KG1 (cell line): ENCODE measurements around the gene DOCK4.

Experiments used
- DNase-seq: peaks from one replicate; lab custom pipeline; 2025; lab: John Stamatoyannopoulos, UW

DOCK4 gene

DNA sequence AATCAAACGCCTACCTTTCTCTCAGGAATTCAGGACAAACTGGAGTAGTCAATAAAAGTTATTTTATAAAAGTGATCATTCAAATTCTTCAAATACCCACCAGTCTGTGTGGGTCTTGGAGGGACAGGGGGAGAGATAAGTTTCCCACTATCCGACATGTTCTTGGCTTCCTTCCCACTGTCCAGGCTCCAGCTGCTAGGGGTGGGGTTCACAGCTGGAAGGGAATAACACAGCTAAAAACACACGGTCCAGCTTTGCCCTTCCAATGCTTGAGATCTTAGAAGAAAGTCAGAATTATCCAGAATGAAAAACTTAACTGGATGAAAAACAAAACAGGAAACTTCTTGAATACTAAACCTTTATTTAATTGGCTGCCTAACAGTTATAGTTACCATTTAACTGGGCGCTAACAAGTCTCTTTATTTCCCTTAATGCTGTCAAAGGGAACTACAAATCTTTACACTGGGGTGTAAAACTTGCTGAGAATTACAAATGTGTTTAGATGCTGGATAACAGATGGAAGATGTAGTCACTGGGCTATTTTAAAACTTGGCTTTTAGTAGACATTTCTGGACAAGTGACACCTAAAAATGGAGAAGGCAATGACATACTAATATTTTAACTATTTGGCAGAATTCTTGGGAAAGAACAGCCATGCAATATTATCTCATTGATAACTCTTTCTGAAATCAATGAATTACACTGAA lies 471.1 kb downstream of the DOCK4 start:
- no peak for DNase-seq

DNA sequence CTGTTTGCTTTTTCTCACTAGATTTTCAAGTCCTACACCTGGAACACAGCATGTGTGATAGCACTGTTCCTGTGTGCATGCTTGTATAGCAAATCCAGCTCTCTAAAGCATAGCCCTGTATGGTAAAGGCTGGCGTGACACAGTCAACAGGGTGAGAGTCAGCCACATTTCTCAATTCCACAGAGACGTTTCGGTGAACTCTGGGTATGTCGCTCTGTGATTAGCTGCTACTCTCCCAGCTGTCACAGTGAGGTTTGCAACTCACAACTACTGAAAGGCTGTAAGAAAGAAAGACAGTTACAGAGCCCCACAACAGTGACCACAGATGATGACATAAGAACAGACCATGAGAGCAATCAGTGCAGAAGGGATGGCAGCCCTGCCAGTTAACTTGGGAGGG lies 473.3 kb downstream of the DOCK4 start:
- no peak for DNase-seq

DNA sequence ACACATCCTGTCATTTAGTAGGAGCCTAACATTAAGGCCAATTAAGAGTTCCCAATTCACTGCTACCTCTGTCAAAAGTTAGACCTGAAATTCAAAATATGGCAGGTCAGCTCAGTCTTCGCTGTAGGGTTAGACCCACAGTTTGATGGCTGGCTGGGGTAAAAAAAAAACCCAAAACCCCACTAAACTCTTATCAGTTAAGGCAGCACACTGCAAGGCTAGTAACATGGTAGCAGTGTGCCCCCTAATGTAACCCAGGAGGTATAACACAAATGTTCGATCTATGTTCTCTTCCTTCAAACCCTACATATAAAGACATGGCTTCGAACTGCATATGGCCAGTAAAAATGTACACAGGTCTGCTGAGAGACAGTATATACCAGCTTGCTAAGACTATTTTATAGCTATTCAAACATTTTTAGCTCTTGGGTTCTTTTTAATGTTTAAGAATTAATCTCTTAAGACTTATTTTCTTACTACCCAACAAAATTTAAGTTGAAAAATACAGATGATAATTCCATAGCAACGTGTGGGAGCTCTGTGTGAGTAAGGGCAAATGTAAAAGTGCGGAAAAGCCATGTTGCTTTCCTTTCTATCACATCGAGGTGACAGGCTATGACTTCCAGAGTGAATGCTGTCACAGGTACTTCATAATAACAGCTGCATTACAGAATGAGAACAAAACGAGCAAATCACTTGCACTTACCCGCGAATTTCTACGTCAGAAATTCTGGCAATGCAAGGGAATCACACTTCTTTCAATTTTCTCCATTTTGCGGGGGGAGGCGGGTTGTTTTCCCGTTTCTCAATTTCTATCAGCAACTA lies 475.5 kb downstream of the DOCK4 start:
- DNase-seq, result no peak

DNA sequence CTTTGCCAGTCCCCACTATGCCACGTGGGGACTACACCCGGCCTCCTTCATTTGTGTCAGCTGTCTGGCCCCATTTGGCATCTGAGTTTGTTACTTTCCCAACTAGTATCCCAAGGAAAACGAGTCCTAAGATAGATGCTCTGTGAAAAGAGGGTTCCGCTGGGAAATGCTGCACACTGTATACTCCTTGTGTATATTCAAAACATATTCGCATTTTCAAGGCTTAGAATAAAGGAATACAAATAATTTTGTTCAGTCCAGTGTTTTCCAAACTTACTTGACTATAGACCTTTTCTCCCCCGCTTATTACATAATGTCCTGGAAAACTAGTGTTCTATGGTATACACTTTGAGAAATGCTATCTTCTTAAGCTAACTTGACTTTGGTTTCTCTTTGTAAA lies 476.1 kb downstream of the DOCK4 start:
- no peak for DNase-seq

DNA sequence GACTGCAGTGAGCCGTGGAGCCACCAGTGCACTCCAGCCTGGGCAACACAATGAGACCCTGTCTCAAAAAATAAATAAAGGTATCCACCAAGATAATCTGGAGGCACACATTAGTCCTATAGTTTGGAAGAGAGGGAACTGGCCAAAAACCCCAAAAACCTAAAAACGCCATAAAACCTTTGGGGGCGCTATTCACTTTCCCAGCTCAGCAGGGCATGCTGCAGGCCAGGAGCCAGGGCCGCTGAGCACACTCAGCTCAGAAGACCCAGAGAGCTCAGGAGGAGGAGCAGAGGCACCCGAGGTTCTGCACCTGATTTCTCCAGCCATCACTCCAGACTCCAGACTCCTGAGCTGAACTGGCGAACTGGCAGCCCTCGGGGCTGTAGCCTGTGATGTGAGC lies 476.7 kb downstream of the DOCK4 start:
- no peak for DNase-seq

DNA sequence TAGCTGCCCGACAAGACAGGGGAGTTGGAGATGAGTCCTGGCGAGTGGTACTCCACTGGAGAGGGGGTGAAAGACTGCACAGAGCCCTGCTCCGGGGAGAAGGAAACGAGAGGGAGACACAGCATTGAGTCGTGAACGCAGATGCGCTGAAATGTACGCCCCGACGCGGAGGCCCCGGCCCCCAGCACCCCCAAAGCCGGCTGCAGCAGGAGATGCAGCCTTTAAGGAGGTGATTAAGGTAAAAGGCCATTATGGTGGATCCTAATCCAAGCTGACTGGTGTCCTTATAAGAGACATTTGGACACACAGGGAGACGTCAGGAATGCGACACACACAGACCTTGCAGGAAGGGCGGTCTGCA lies 477.6 kb downstream of the DOCK4 start:
- no peak for DNase-seq

DNA sequence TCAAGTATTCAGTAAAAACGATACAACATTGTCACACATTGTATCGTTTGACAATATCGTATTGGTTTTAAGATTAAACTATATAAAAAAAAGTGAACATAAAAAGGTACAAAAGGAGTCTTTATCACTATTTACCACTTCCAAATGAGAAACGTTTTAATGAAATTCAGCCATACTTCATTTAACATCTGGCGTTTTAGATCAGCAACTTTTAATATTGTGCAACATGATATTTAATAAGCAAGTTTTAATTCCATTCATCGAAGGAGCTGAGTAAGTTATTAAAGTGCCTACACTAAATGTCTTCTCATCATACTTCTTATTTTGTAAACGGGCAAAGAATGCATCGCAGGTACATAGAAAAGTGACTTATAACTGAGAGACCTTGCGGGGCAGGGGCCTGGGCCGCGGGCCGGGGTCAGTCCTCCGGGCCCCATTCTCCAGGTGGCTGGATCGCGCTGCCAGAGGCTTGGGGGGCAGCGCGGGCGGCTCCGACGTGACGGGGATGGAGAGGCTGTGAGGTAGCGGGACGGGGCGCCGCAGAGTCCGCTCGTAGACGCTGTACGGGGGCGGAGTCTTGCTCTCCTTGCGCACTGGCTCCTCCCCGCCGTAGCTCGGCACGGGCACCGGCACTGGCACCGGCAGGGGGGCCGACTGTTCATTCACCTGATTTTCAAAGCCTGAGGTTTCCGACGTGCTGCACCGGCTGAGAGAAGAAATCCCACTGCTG lies 478.1 kb downstream of the DOCK4 start:
- DNase-seq, result no peak

DNA sequence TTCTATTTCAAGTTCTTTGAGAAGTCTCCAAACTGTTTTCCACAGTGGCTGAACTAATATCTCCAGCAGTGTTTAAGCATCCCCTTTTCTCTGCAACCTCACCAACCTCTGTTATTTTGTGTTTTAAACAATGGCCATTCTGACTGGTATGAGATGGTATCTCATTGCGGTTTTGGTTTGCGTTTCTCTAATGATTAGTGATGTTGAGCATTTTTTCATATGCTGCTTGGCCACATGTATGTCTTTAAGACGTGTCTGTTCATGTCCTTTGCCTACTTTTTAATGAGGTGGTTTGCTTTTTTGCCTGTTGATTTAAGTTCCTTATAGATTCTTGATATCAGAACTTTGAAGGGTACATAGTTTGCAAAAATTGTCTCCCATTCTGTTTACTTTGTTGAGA lies 487.3 kb downstream of the DOCK4 start:
- DNase-seq, result no peak

DNA sequence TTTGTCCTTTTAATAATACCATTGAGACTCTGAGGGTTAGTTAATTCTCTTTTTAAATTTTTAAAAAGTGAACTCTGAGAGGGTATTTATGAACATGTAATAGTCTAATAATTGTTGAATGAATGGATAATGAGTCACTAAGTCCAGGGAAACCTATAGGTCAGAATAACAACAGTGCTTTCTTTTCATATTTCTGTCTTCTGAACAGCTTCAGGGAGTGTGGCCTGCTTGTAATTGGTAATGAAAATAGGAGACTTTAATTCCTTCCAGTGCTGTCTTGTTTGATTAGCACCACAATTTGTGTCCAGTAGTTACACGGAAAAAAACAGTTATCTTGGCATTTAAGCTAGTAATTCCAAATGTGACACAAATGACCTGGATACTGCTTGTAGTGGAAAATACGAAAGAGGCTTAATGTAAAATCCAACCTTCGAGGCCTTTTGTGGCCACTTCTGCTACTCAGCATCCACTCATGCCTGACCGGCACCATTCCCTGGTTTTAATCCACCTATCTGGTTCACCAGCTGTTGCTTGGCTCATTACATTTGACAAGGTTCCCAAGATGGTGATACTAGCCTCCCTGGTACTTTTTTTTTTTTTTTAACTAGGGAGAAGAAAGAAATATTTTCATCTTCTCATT lies 494.7 kb downstream of the DOCK4 start:
- no peak for DNase-seq

DNA sequence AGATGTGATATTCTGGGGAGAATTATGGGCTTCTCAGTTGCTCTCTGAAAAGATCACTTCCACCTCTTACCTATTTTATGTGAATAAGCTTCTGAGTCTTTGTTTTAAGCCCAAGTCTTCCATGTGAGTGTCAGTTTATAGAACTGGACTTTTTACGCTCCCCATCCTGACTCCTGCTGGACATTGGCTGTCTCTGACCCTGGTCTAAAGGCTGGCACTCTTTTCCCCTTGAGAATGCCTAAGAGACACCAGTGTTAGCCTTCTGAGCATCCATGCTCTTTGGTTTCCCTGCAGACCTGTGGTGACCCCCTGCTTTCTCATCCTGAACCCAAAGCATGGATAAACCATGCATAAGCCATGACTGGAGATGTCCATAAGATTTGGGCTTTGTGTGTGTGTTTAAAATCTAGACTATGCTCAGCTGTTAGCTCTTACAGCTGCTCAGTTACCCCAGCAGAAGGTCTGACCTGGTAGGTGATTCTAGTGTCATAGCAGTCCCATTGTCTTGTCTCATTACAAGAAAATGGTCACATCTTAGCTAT lies 495.3 kb downstream of the DOCK4 start:
- DNase-seq, result no peak

DNA sequence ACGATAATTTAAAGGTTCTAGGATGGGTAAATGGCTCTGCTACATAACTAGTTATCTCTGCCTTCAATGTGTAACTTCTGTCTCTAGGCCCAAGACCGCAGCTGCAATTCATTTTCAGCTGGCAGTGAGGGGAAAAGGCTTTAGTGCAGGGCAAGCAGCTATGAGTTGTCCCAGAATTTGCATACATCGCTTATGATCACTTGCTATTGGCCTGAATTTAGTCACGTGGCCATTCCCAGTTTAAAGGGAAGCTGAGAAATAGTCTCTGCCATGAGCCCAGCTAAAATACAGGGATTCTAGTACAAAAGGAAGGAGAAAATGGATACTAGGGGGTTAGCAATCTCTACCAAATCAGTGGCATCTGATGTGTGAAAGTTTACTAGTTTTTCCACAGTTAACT lies 498.1 kb downstream of the DOCK4 start:
- no peak for DNase-seq

DNA sequence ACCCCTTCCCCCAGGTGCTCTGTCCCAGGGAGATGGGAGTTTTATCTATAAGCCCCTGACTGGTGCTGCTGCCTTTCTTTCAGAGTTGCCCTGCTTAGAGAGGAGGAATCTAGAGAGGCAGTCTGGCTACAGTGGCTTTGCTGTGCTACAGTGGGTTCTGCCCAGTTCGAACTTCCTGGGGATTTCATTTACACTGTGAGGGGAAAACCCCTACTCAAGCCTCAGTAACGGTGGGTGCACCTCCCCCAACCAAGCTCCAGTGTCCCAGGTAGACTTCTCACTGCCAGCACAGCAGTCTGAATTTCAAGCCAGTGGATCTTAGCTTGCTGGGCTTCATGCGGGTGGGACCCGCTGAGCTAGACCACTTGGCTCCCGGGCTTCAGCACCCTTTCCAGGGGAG lies 500.4 kb downstream of the DOCK4 start:
- DNase-seq, result no peak

DNA sequence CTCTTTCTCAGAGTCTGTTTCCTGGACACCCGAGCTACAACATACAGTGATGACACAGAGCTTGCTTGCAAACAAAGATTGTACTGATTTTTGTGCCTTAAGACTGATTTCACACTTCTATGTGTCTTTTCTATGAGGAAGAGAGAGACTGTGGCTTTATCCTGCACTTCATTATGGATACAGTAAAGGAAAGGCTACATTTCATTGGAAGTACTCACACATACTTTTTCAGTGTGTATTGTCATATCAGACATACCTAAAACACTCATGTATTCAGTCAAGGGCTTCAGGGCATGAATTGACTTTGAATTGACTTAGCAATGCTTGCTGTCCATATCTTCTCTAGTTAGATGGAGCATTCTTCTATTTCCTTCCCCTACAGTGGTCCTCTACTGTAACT lies 508.4 kb downstream of the DOCK4 start:
- no peak for DNase-seq

DNA sequence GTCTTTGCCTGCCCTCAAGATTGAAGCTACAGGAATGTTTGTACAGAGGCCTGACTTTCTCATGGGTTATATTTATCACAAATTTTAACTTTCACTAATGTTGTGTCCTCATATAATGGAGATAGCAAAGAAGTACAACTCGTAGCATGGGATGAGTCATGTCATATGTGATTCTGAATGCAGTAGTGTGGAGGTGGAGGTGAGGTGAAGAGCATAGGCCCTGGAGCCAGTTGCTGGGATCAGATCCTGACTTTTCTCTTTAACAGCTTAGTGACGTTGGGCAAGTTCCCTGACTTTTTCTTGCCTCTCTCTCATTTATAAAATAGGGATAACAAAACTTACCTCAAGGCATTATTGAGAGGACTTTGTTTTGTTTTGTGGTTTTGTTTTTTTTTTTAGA lies 511.8 kb downstream of the DOCK4 start:
- DNase-seq, result no peak

DNA sequence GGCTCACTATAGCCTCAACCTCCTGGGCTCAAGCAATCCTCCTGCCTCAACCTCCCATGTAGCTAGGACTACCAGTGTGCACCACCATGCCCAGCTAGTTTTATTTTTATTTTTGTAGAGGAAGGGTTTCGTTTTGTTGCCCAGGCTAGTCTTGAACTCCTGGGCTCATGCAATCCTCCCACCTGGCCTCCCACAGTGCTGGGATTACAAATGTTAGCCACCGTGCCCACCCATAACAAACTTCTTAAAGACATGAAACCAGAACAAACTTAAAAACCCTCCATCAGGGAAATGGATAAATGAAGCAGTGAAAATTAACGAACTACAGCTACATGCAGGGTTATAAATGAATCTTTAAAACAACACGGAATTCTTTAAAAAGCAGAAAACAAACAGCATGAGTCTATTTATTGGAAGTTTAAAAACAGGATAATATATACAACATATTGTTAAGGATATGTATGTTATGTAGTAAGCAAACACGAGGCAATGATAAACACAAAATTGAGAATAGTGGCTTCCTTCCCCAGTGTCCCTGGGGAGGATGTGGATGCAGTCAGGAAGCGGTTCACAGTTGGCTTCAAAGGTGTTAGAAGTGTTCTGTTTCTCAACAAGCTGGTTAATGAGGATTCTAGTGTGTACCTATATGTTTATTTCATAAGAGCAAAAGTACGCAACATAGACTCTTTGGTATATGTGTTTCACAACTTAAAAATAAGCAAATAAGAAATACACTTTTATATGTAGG lies 515.7 kb downstream of the DOCK4 start:
- DNase-seq, result no peak

DNA sequence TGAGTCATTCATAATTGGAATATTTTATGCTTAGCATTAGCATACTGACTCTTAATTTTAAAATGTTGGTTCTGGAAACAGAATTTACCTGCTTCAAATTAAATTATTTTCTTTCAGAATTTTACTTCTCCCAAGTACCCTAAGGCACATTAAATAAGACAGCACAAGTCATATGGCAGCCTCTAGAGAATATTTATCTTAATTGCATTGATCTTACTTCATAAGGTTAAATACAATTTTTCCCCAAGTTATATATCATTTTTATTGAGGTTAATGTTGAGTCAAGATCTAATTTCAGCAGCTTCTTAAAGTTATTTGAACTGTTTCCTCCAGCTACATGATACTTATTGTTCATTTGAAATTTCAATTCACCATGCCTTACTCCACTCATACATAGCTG lies 520.9 kb downstream of the DOCK4 start:
- DNase-seq, result no peak

DNA sequence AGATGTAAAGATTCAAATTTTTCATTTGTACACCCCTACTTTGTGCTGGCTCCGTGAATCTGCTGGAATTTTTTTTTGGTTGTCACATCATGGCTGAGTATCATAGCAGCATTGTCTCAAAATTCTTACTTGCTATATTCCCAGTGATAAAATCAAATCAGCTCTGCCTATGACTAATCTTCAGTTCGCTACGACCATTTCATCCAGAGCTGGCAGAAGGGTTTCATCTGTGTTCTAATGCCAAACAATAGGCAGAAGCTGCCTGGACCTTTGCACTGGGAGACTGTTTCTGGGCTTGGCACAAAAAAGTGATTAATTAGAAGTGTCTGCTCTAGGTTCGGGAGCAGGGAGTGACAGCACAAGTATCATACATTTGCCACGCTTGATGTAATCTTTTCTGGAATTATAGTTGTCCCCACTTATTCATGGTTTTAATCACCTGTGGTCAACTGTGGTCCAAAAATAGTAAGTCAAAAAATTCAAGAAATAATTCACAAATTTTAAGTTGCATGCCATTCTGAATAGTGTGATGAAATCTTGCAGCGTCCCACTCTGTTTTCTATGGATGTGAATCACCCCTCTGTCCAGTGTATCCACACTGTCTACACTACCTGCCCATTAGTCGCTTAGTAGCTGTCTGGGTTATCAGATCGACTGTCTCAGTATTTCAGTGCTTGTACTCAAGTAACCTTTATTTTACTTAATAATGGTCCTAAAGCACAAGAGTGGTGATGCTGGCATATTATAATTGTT lies 523.4 kb downstream of the DOCK4 start:
- DNase-seq, result no peak

DNA sequence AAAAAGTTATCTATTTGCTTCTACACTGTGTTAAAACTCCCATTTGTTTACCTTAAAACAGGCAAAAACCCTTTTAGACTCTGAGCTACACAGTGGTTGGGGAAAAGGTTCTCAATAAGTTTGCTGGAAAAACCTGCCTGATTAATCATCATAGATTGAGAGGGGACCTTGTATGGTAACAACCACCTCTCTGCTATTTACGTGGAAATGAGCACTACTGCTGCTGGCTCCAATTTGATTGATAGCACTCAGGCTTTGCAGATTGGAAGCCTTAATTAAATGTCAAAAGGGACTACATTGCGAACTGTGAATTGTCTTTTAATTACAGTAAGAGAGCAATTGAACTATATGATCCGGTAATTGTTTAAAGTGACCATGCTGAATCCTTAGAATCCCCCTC lies 525.0 kb downstream of the DOCK4 start:
- no peak for DNase-seq

DNA sequence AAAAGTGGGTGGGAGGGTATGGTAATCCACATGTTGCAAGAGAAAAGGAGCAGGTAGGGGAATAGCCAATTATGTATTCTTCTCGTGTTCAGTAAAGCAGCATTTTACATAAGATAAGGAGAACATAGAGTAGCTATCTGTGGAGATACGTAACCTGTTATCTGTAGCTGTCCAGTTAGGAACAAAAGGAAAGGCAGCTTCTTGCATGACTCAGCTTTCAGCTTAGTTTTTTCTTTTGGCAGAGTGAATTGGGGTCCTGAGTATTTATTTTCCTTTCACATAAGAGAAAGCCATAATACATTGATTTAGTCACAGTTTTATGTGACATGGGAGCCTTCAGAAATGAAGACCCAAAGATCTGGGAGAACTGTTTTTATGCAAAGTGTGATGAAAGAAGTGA lies 527.2 kb downstream of the DOCK4 start:
- no peak for DNase-seq

DNA sequence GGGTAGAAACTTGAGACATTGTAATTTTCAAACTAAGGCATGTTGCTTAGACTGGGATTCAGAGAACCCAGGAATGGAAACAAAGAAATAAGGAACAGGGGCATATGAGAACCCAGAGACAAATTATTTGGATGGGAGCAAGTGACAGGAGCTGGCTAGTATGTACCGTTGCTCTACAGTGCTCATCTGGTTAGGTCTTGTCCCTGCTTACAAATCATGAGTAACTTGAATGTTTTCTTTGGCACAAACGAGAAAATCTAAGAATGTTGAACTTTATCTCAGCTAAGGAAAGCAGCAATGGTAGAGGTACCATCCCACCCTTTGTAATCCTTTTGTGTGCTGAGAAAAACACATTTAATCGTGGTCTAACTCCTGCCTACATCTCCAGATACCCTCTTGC lies 527.9 kb downstream of the DOCK4 start:
- no peak for DNase-seq

DNA sequence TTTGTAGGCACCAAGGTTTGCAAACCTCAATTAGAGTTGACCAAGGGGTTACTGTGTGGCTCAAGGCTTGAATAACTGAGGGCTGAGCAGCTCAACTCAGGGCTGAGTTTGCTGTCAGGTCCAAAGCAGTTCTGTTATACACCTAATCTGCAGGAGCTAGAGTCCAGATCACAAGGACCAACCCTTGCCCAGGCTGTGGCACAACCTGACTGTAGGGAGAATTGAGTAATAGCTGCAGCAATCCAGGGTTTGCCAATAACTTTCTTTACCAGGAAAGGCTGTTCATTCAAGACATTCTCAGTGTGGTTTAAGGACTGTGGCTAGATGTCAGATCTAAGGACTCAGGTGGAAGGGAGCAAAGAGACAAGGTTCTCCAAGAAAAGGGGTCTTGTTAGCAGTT lies 528.4 kb downstream of the DOCK4 start:
- no peak for DNase-seq
